ENCODE data around the gene EFCAB12.

The EFCAB12 gene

DNA sequence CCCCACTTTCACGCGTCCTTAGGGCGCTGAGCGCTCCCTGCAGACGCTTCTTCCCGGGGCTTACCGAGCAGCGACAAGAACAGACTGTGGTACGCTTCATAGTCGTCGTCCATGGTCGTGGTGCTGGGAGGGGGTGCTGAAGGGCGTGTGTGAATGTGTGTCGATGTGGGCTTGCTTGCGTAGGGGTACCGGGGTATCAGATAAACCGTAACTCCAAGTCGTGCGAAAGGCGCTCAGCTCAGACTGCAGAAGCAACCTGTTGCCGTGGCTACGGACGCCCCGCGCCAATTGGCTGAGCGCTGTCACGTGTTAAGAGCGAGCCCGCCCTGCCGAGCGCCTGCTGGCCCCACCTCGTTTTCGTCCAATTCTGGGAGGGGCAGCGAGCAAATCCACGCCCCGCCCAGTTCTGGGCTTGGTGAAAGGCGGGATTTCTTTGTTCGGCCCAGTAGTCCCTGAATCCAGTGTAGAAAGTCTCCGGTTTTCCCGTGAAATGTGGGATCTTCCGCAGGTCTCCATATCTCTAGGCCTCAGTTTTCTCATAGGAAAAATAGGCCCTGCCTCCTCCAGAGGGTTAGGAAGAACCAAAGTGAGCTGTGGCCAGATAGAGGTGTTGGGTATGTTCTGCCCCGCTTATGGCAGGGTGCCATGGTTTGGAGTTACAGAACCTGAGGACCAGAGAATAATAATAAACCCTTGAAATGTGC, at the start of gene EFCAB12:
Gene EFCAB12 (minus strand): TSS at position 261 of the 704 bp plus-strand sequence. CDS start 148 bp downstream, at position 113.
- DNase-seq = peak; percentile 86

DNA sequence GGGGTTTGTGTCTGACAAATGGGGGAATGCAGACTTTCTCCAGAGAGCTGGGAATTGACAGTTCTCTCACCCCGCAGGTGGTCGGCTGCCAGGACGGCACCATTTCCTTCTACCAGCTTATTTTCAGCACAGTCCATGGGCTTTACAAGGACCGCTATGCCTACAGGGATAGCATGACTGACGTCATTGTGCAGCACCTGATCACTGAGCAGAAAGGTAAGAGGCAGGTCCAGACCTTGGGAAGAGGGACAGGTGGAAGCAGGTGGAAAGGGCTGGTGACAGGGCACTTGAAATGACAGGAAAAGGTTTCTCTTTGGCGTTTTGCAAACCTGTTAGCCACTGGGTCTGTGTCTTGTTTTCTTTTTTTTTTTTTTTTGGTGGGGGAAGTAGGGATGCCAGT, 48.1 kb upstream of the EFCAB12 start:
- DNase-seq = no peak

DNA sequence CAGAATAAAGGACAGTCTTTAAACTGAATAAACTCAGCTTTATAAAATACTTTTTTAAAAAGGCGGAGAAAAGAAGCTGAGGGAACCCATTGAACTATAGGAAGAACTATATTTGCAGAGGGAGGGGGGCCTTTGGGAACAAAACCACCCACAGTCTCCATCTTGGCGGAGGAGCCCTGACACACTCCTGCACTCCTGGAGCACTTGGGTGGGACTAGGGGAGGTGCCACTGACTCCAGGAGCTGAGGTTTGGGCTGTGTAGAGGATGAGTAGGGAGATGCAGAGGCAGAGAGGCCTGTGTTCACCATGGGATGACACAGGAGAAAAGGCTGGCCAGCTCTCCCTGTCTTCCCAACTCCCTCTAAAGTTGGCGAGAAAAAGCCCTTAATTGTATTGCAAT, 47.4 kb upstream of the EFCAB12 start:
- no peak for DNase-seq

DNA sequence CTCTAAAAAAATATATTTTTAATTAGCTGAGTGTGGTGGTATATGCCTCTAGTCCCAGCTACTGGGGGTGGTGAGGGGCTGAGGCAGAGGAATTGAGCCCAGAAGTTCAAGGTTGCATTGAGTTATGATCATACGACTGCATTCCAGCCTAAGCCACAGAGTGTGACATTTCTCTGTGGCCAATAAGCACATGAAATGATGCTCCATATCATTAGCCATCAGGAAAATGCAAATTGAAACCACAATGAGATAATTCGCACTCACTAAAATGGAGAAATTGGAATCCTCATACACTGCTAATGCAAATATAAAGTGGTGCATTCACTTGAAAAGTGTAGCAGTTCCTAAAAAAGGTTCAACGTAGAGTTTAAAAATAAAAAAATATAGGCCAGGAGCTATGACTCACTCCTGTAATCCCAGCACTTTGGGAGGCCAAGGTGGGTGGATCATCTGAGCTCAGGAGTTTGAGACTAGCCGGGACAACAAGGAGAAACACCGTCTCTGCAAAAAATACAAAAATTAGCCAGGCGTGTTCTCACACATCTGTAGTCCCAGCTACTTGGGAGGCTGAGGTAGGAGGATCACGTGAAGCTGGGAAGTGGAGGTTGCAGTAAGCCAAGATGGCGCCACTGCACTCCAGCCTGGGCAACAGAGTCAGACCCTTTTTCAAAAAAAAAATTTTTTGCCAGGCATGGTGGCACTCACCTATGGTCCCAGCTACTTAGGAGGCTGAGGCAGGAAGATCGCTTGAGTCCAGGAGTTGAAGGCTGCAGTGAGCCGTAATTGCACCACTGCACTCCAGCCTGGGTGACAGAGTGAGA, 46.8 kb upstream of the EFCAB12 start:
- DNase-seq = no peak

DNA sequence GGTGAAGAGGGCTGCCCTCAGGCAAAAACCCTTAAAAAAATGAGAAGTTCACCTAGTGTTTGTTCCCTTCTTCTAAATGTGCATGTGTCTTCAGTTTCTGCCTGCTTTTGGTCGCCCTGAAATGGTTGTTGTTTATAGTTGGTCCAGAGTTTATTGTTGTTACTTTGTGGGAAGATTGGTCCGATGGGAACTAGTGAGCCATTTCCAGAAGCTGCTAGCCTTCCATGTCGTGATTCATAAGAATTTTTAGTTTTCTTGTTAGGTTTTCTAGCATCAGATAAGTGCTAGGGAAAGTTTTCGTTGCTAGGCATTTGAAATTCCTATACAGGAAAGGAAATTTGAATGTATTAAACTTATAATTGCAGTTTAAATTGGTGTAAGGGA, 45.3 kb upstream of the EFCAB12 start:
- no peak for DNase-seq

DNA sequence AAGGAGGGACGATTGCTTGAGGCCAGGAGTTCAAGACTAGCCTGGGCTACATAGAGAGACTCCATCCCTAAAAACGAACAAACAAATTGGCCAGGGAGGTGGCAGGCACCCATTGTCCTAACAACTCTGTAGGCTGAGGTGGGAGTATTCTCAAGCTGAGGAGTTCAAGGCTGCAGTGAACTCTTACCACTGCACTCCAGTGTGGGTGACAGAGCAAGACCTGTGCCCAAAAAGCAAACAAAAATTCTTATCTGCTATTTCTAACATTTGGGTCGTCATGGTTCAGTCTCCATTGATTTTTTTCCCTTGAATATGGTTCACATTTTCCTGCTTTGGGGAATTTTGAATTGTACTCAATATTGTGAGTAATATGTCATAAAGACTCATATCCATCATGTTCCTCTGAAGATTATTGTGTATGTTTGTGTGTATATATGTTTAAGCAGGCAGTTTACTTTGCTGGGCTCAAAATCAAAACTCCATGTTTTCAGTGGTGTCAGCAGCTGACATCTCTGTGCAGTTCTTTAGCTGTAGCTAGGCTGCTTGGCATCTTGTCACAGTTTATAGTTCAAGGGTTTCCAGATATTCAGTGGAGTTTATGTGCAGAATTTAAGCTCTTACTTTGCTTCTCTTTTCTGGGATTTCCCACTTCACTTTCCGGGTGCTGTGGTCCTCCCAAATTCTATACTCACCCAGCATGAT, 44.8 kb upstream of the EFCAB12 start:
- DNase-seq = no peak

DNA sequence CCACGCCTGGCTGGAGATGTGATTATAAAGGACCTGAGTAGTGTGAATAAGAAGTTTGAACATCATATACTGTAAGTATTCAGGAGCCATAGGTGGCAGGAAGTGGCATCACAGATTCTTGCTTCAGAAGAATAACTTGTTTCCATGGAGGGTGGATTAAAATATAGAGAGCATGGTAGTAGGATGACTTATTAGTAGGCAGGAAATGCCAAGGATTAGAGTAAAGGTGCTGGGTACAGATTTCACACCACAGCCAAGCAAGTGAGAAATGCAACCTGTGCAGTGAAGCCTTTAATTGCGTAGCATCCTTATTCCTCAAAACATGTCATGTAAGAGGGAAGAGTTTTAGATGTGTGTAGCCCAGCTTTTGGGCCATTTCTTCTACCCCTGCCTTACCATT, 42.4 kb upstream of the EFCAB12 start:
- no peak for DNase-seq

DNA sequence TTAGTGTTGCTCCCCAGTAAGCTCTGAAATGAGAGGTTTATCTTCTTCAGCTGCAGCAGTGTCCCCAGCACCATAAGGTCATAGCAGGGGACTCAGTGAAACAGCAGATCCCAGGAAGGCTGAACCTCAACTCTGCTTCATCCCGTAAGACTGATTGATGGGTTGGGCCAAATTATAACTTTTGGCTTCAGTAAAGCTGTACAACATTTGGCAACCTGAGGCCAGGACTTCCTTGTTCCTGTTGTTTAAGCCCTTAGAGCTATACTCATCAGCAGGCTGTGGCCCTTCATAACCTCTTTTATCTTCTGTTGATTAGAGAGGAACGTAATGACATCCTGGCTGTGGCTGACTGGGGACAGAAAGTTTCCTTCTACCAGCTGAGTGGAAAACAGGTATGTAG, 40.6 kb upstream of the EFCAB12 start:
- no peak for DNase-seq

DNA sequence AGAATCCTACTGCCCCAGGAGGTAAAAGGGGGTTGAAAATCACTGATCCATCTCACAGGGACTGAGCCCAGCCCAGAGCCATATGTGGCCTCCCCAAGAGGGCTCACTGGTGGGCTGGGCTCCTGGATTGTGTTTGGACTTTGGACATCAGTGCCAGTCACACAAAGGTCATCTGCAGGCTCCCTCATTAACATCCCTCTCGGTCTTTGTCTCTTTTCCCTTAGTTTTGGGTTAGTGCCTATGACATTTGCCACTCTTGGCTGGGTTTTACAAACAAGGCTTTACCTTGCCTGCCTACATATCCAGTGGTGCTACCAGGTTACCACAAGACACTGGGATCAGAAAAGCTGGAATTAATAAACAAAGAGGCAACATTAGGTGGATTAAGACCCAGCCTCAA, 39.5 kb upstream of the EFCAB12 start:
- DNase-seq = no peak

DNA sequence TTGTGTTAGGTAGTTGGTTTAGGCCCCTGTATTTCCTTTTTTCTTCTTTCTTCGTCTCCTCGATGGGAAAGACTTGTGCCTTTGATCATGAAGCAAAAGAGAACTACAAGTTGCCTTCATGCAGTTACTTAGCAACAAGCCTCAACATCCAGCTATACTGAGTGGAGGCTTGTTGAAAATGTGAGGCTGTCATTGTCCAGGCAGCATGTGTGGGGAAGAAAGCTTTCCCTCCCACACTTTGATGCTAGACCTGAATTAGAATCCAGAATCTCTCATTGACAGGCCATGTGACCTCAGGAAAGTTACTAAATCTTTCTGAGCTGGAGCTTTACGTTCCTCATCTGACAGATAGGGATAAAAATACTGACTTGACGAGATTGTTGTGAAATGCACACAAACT, 35.3 kb upstream of the EFCAB12 start:
- no peak for DNase-seq

DNA sequence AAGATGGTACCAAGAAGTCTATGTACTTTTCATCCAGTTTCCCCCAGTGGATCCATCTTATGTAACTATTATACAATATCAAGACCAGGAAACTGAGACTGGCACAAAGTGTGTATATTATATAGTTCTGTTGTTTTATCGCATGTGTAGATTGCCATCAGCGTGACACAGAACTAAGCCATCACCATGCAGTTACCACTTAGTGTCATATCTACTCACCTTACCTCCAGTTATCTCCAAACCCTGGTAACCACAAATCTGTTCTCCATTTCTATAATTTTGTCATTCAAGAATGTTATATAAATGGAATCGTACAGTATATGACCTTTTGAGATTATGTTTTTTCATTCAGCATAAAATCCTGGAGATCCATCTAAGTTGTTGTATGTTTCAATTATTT, 34.7 kb upstream of the EFCAB12 start:
- DNase-seq = no peak

DNA sequence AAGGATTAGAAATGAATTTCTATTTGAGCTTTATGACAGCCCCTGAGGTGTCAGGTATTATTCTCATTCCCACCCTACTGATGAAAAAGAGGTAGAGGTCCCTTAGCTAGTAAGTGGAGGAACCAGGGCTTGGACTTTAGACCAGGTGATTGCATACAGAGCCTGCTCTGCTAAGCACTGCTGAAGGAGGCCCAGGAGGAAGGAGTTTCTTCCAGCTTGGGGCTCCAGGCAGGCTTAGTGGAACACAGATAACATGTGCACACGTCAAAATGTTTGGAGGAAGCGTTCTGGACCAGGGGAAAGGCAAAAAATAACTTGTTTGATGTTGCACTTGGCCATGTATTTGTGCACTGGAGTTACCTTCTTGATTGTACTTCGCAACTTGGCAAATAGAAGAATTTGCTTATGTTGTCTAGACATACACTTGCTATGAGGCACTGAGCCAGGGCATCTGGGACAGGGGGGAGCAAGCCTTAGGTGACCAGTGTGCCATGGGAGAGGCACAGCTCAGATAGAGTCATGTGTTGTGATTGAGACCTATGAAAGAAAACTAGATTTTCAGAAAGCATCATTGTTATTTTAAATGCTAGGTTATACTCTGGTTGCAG, 34.0 kb upstream of the EFCAB12 start:
- no peak for DNase-seq

DNA sequence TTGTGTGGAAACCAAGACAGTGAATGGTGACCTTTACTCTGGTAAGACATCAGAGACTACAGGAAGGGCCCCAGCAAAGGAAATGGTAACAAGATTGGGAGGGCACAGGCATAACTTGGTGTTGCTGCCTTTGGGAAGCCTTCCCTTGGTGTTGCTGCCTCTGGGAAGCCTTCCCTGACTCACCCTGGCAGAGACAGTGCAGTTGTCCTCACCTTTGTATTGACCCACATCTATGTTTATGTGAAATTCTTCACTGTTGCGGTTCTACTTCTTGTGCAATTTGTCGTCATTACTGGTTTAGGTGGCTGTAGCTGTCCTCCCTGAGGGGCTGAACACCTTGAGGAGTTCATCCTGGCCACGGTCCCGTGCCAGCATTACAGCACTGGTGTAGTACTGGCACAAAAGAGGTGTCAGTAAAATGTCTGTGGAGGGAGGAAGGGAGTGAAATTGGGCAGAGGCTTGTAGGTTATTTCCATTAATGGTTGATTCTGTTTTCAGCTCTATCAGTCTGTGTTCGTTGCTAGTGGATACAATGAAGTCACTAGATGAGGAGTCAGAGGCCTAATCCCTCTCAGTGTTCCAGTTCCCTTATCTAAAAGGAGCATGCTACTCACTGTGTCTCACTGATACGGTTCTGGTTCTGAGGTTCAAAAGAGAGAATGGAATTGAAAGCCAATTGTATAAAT, 33.2 kb upstream of the EFCAB12 start:
- DNase-seq = no peak

DNA sequence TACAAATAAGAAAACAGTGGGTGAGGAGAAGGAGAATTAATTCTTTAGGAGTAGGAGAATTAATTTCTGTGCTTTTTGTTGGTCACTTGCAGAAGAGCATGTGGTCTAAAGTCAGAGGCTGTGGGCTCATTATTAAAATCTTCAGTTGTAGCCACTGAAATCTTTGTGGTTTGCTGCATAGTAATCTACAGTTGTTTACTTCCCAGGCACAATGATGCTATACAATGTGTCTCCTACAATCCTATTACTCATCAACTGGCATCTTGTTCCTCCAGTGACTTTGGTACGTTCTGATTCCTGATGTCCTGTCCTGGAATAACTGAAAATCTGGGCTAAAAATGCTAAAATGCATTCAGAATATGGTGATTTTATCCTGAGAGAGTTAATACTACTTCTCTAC, 32.6 kb upstream of the EFCAB12 start:
- DNase-seq = no peak

DNA sequence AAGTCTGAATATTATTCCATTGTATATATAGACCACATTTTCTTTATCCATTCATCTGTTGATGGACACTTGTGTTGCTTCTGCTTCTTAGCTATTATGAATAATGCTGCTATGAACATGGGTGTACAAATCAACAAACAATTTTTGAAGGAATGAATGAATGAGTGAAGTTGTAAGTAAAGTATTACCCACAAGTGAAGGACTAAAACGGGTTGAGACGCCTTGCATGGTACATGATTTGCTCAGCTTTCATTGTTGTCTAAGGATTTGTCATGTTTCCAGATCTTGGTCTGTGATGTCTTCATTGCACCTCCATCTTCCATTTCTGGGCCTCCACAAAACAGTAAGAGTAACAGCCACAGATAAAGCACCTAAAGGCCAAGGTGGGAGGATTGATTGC, 32.1 kb upstream of the EFCAB12 start:
- no peak for DNase-seq

DNA sequence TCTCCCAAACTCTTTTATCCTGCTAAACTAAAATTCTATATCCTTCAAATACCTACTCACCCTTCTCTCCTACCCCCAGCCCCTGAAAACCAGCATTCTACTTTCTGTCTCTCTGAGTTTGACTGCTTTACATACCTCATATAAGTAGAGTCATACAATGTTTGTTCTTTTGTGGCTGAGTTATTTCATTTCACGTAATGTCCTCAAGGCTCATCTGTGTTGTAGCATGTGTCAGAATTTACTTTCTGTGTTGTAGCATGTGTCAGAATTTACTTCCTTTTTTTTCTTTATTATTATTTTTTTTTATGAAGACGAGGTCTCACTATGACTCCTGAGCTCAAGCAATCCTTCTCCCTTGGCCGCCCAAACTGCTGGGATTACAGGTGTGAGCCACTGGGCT, 31.7 kb upstream of the EFCAB12 start:
- no peak for DNase-seq

DNA sequence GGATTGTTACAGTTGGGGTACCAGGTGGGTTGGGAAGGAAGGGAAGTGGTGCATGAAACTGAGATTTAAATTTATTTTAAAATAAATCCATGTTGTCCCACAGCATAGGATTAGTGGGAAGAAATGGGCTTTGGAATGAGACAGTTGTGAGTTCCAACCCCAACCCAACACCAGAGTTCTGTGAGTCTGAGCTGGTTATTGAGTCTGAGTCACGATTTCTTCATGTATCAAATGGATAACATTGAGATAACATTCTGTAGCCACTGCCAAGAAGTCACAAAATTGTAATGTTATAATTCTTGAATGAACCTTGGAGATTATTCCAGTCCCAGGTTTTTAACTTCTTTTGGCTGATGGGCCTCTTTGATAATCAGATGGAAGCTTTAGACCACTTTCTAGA, 25.3 kb upstream of the EFCAB12 start:
- no peak for DNase-seq

DNA sequence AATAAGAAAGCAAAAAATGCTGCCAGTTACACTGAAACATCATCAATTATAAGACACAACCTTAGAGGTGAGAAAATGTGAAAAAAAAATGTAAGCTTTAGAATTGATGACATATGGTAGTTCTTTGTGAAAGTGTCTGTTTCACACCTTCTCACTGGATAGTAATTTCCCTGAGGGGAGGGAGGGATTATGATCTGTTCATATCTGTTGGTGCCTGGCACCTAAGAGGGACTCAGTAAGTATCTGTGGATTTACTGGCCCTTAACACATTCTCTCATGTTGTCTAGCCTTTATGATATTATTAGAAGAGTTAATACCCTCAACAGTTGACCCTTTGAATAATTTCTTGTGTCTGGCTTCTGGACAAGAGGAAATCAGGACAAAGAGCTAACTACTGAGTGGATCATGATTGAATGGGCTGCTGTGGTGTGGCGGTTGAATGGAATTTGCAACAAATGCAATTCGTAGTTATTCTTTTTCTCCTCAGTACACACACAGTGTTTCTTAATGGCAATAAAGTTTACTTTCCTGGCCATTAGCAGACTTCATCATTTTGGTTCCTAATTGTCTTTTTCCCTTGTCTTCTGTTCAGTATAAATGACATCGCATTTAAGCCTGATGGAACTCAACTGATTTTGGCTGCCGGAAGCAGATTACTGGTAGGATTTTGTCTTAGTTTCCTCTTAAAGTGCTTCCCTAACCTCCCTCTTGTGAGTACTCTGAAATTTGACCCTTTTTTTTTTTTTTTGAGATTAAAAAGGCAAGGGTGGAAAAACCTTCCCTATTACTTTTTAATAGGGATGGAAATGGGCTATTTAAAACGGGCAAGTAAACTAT, 21.1 kb upstream of the EFCAB12 start:
- DNase-seq = no peak

DNA sequence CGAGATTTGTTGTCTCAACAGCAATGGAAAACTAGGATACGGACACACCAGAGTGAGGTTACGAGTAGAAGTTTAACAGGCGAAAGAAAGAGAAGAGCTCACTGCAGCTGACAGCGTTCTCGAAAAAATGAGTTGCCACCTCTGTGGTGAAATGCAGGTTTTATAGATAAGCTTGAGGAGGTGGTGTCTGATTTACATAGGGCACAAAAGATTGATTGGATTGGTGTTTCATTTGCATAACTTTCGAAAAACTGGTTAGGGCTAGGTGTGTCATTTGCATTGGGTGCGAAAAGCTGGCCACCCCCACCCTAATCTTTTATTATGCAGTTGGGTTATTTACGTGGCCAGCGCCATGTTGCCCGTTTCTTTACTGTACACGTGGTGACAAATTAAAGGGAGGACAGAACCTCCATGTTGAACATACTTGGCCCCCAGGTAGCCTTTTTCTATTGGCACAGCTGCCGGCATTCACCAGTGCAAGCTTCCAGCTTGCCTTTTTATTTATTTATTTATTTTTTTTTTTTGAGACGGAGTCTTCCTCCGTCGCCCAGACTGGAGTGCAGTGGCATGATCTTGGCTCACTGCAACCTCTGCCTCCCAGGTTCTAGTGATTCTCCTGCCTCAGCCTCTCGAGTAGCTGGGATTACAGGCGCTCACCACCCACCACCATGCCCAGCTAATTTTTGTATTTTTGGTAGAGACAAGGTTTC, 19.9 kb upstream of the EFCAB12 start:
- no peak for DNase-seq

DNA sequence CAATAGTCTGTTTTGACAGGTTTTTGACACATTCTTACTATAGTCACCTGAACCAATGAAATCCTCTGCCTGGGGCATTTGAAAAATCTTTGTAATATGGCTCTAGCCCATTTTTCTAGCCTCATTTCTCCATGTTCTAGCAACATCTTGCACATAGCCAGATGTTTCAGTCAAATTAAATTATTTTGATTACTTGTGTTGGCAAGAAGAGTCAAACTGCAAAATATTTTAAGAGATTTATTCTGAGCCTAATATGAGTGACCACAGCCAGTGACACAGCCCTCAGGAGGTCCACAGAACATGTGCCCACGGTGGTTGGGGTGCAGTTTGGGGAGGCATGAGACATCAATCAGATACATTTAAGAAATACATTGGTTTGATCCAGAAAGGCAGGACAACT, 18.5 kb upstream of the EFCAB12 start:
- DNase-seq = no peak

DNA sequence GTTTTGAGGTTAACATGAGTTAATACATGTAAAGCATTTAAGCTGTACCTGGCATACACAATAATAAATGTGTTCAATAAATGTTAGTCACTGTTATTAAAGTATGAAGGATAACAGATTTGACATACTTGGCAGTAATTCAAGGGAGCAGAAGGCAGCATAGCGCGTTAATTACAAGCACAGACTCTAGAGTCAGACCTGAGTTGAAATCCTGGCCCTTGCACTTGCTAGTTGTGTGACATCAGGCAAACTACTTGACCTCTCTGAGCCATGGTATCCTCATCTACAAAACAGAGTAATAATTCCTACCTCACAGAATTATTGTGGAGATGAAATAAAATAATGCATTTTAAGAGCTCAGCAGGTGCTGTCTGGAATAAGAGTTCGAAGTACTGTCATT, 17.0 kb upstream of the EFCAB12 start:
- DNase-seq = no peak

Data from DMS153 (cell line).